A673 (cell line): ENCODE data around the gene CCM2L. TPM values are rescaled to one million over a fixed set of nuclear protein-coding genes. Genes with fewer than 3 reads are reported as not detected.

Experiments used
- BruUV-seq: library from RNA; stranded (reverse); fragments of 400-500 nt; replicated peaks from 2 replicates; lab custom pipeline; 2021; lab: Mats Ljungman, UMichigan
- CTCF ChIA-PET: fragments of 300-600 bp; sonication (Branson Sonifier 250); formaldehyde crosslinking; loops from one replicate; lab custom pipeline; 2022; ENCODE audit warnings: antibody characterized with exemption; lab: Charles Lee
- POLR2A ChIA-PET: fragments of 300-600 bp; sonication (Branson Sonifier 250); formaldehyde crosslinking; loops from one replicate; lab custom pipeline; 2022; ENCODE audit warnings: antibody characterized with exemption; ENCODE audit not compliant: low non-redundant PET; lab: Charles Lee
- DNase-seq: peaks from one replicate; pipeline ENCODE4 v3.0.0-alpha.2; 2015; ENCODE audit warnings: low spot score
- H3K27ac ChIP-seq: fragments of 200-600 bp; sonication (generic); 2 replicates; pipeline ENCODE4 v1.5.1; 2016; ENCODE audit warnings: mixed run types, low read depth, mild to moderate bottlenecking, mixed read lengths, antibody characterized with exemption, low read length; ENCODE audit not compliant: poor library complexity, severe bottlenecking
- H3K27me3 ChIP-seq: fragments of 200-600 bp; sonication (generic); replicated peaks from 2 replicates; pipeline ENCODE4 v1.6.1; 2017; ENCODE audit warnings: mixed run types, low read depth, mild to moderate bottlenecking, mixed read lengths, antibody characterized with exemption, low read length; ENCODE audit not compliant: insufficient read depth, poor library complexity
- H3K36me3 ChIP-seq: fragments of 200-600 bp; sonication (generic); 2 replicates; pipeline ENCODE4 v1.6.1; 2016; ENCODE audit warnings: mixed run types, mild to moderate bottlenecking, mixed read lengths, antibody characterized with exemption, low read length; ENCODE audit not compliant: insufficient read depth, poor library complexity, severe bottlenecking
- H3K4me1 ChIP-seq: fragments of 200-600 bp; sonication (generic); 2 replicates; pipeline ENCODE4 v1.6.1; 2017; ENCODE audit warnings: mixed run types, mild to moderate bottlenecking, mixed read lengths, antibody characterized with exemption, low read length; ENCODE audit not compliant: insufficient read depth, poor library complexity, severe bottlenecking
- H3K4me3 ChIP-seq: fragments of 200-600 bp; sonication (generic); 2 replicates; pipeline ENCODE4 v1.5.1; 2016; ENCODE audit warnings: low read depth, mixed run types, mild to moderate bottlenecking, mixed read lengths, low read length; ENCODE audit not compliant: poor library complexity, severe bottlenecking
- H3K9me3 ChIP-seq: fragments of 200-600 bp; sonication (generic); 2 replicates; pipeline ENCODE4 v1.6.1; 2016; ENCODE audit warnings: mixed run types, low read depth, mild to moderate bottlenecking, mixed read lengths, antibody characterized with exemption, low read length; ENCODE audit not compliant: poor library complexity, severe bottlenecking
- CTCF ChIP-seq: fragments of 300-800, 200-600 bp; sonication (generic); conservative IDR thresholded peaks from 2 replicates; pipeline ENCODE4 v1.5.1; 2017; ENCODE audit warnings: low read depth, mild to moderate bottlenecking, antibody characterized with exemption, low read length, moderate library complexity, mixed read lengths
- EZH2 ChIP-seq: fragments of 200-600 bp; sonication (generic); IDR thresholded peaks from 2 replicates; pipeline ENCODE4 v1.6.1; 2017; ENCODE audit warnings: borderline replicate concordance, low read depth, mild to moderate bottlenecking, mixed read lengths, antibody characterized with exemption, low read length; ENCODE audit not compliant: poor library complexity, severe bottlenecking
- intact Hi-C: fragments of 100-400 bp; cut with micrococcal nuclease; formaldehyde crosslinking; loops from one replicate; pipeline ENCODE4 v1.10.0; 2022; ENCODE audit not compliant: unreplicated experiment
- total RNA-seq: library from RNA; stranded (reverse); gene quantifications from 2 replicates; pipeline ENCODE4 v1.2.3, GENCODE V29; 2021

Gene CCM2L
- total RNA-seq, 1 experiment from 2014 or later = not detected

GRCh38 chr20:32028647-32029372 lies 18.6 kb downstream of the CCM2L start:
- Histone ChIP-seq H3K27me3 (peaks cover 5% of the 10 kb centered on the region), H3K36me3 (no peaks in the 10 kb centered on the region), H3K4me3 (no peak overlapping the region), H3K4me1 (peaks cover 4% of the 10 kb centered on the region), H3K9me3 (no peaks in the 10 kb centered on the region), H3K27ac (no peak overlapping the region)
- intact Hi-C loops = no loop called here
- peak; percentile 45 for DNase-seq
- TF ChIP-seq EZH2 (no peak), CTCF (no peak)
- POLR2A ChIA-PET = no interaction called here
- CTCF ChIA-PET = no interaction called here
- BruUV-seq = no TSS peak

- H3K4me1 ChIP-seq = peaks cover 4% of the 10 kb centered on the region
- peaks cover 5% of the 10 kb centered on the region for H3K27me3 ChIP-seq
- ChIA-PET POLR2A (no interaction called here), CTCF (interaction anchor here (0.5 to 1.3 kb wide), 2 partner anchors 9 to 75 kb away, joined by 3 to 23 read pairs; no protein-coding TSS in a partner anchor)
- no TSS peak for BruUV-seq
- intact Hi-C loops = no loop called here
- no peak for DNase-seq
- no peak overlapping the region for H3K27ac ChIP-seq
- H3K4me3 ChIP-seq = no peak overlapping the region
- H3K36me3 ChIP-seq = no peaks in the 10 kb centered on the region
- H3K9me3 ChIP-seq = no peaks in the 10 kb centered on the region
- no peak for TF ChIP-seq EZH2
- TF ChIP-seq CTCF = no peak
Observed at GRCh38 chr20:32029561-32029960, 19.3 kb downstream of the CCM2L start.

GRCh38 chr20:32031007-32031958 lies 21.0 kb downstream of the CCM2L start:
- Histone ChIP-seq H3K27me3 (peaks cover 1% of the 10 kb centered on the region), H3K27ac (no peak overlapping the region), H3K36me3 (no peaks in the 10 kb centered on the region), H3K9me3 (no peaks in the 10 kb centered on the region), H3K4me1 (peaks cover 7% of the 10 kb centered on the region), H3K4me3 (peak overlapping the region; percentile 39)
- BruUV-seq = no TSS peak
- CTCF ChIA-PET = interaction anchor here (0.6 to 2.4 kb wide), 5 partner anchors 12 to 208 kb away, joined by 3 to 13 read pairs (median 4); partner anchors contain the start of gene TM9SF4
- peak; percentile 83 for DNase-seq
- TF ChIP-seq CTCF (peak; percentile 98), EZH2 (no peak)
- intact Hi-C loops = loop anchor here (1.0 kb wide), 2 partner anchors 179 to 208 kb away; no protein-coding TSS in a partner anchor
- POLR2A ChIA-PET = no interaction called here
